SK-N-SH (cell line): ENCODE results near the gene ACSL6. TPM values are rescaled to one million over a fixed set of nuclear protein-coding genes. Genes with fewer than 3 reads are reported as not detected.

ENCODE experiments used
- CTCF ChIA-PET: fragments of 300-600, 350-600 bp; formaldehyde crosslinking; extraction: SDS; loops from one replicate; lab custom pipeline; 2021; lab: Yijun Ruan, JAX
- POLR2A ChIA-PET: fragments of 350-600 bp; sonication (Branson Sonifier 250); formaldehyde crosslinking; extraction: SDS; loops from one replicate; lab custom pipeline; 2020; ENCODE audit warnings: antibody characterized with exemption, inconsistent platforms; lab: Yijun Ruan, JAX
- DNase-seq: peaks from one replicate; pipeline ENCODE4 v3.0.0; 2012
- H2AFZ ChIP-seq: fragments of 200-600 bp; sonication (generic); 2 replicates; pipeline ENCODE4 v1.8.1; 2016; ENCODE audit warnings: antibody characterized with exemption, mild to moderate bottlenecking, low read depth
- H3F3A ChIP-seq: fragments of 200-600 bp; sonication (generic); replicated peaks from 2 replicates; pipeline ENCODE3; 2016; ENCODE audit warnings: antibody characterized with exemption, mild to moderate bottlenecking; ENCODE audit not compliant: insufficient read depth
- H3K27ac ChIP-seq, 2 experiments: fragments of 200-500 bp in 1 of 2; fragments of 200-600 bp in 1 of 2; sonication (Bioruptor generic) in 1 of 2; sonication (generic), shearing (Covaris generic) in 1 of 2; 2 replicates each; pipeline versions ENCODE4 v1.5.1 to v1.6.1; 2014 to 2016; ENCODE audit warnings: low read depth in 2 of 2, inconsistent platforms in 1 of 2, low read length in 1 of 2, mild to moderate bottlenecking in 1 of 2, mixed read lengths in 1 of 2
- H3K27me3 ChIP-seq: fragments of 200-600 bp; sonication (generic), shearing (Covaris generic); 2 replicates; pipeline ENCODE4 v1.6.1; 2016; ENCODE audit warnings: mixed run types; ENCODE audit not compliant: insufficient read depth
- H3K36me3 ChIP-seq, 2 experiments: fragments of 200-500 bp in 1 of 2; fragments of 200-600 bp in 1 of 2; sonication (Bioruptor generic) in 1 of 2; sonication (generic) in 1 of 2; replicated peaks in 1 of 2; 2 replicates each; pipeline versions ENCODE3 to v1.5.1; 2014 to 2016; ENCODE audit warnings: low read length in 1 of 2, mild to moderate bottlenecking in 1 of 2; ENCODE audit not compliant: insufficient read depth in 2 of 2, control insufficient read depth in 1 of 2
- H3K4me1 ChIP-seq, 2 experiments: fragments of 200-500 bp in 1 of 2; fragments of 200-600 bp in 1 of 2; sonication (Bioruptor generic) in 1 of 2; sonication (generic), shearing (Covaris generic) in 1 of 2; 2 replicates each; pipeline versions ENCODE4 v1.5.1 to v1.6.1; 2014 to 2016; ENCODE audit warnings: low read depth in 1 of 2, low read length in 1 of 2, mixed run types in 1 of 2; ENCODE audit not compliant: insufficient read depth in 2 of 2, control insufficient read depth in 1 of 2
- H3K4me2 ChIP-seq: fragments of 200-600 bp; sonication (generic), shearing (Covaris generic); 2 replicates; pipeline ENCODE4 v1.6.1; 2017; ENCODE audit warnings: mixed run types
- H3K4me3 ChIP-seq, 2 experiments: fragments of 200-500 bp in 1 of 2; fragments of 200-600 bp in 1 of 2; sonication (Bioruptor generic) in 1 of 2; sonication (generic), shearing (Covaris generic) in 1 of 2; 2 replicates each; pipeline versions ENCODE4 v1.5.1 to v1.8.1; 2014 to 2016; ENCODE audit warnings: low read depth in 2 of 2, inconsistent platforms in 1 of 2, low read length in 1 of 2, mild to moderate bottlenecking in 1 of 2, mixed read lengths in 1 of 2, moderate library complexity in 1 of 2
- H3K79me2 ChIP-seq: fragments of 200-600 bp; sonication (generic); 2 replicates; pipeline ENCODE4 v1.8.1; 2017; ENCODE audit warnings: mild to moderate bottlenecking; ENCODE audit not compliant: insufficient read depth
- H3K9ac ChIP-seq: fragments of 200-600 bp; sonication (generic); 2 replicates; pipeline ENCODE4 v1.6.1; 2017; ENCODE audit warnings: mixed run types
- H3K9me2 ChIP-seq: fragments of 200-600 bp; sonication (generic); 2 replicates; pipeline ENCODE4 v1.6.1; 2017; ENCODE audit warnings: mixed run types
- H3K9me3 ChIP-seq: fragments of 200-600 bp; sonication (generic); 2 replicates; pipeline ENCODE4 v1.6.1; 2017; ENCODE audit warnings: mixed run types, mild to moderate bottlenecking, moderate library complexity
- H4K20me1 ChIP-seq: fragments of 200-600 bp; sonication (generic); 2 replicates; pipeline ENCODE4 v1.6.1; 2017; ENCODE audit warnings: mild to moderate bottlenecking, mixed run types; ENCODE audit not compliant: insufficient read depth
- CTCF ChIP-seq: fragments of 200-600 bp; sonication (generic); IDR thresholded peaks from 2 replicates; pipeline ENCODE4 v1.6.1; 2017; ENCODE audit warnings: antibody characterized with exemption, mild to moderate bottlenecking, moderate library complexity
- EP300 ChIP-seq, 2 experiments: IDR thresholded peaks; 2 replicates each; pipeline versions ENCODE4 v1.4.0 to v1.6.1; 2012; ENCODE audit warnings: borderline replicate concordance in 1 of 2, low read depth in 1 of 2, low read length in 1 of 2
- FOXJ3 ChIP-seq: sonication (generic); formaldehyde crosslinking; IDR thresholded peaks from 2 replicates; pipeline ENCODE4 v1.5.1; 2020; ENCODE audit warnings: mild to moderate bottlenecking, missing genetic modification reagents
- GABPA ChIP-seq: IDR thresholded peaks from 2 replicates; pipeline ENCODE4 v1.4.0; 2012; ENCODE audit warnings: low read depth, mild to moderate bottlenecking
- MEF2A ChIP-seq: IDR thresholded peaks from 2 replicates; pipeline ENCODE4 v1.4.0; 2012; ENCODE audit warnings: low read depth, borderline replicate concordance
- NRF1 ChIP-seq: IDR thresholded peaks from 2 replicates; pipeline ENCODE4 v1.6.1; 2012; ENCODE audit warnings: low read depth, mild to moderate bottlenecking, low read length
- REST ChIP-seq: IDR thresholded peaks from 2 replicates; pipeline ENCODE4 v1.6.1; 2012; ENCODE audit warnings: mild to moderate bottlenecking, low read depth, low read length, moderate library complexity
- RFX5 ChIP-seq: IDR thresholded peaks from 2 replicates; pipeline ENCODE4 v1.6.1; 2012; ENCODE audit warnings: mild to moderate bottlenecking, improper control_type of control experiment, low read length
- SMC3 ChIP-seq: IDR thresholded peaks from 2 replicates; pipeline ENCODE4 v1.6.1; 2012; ENCODE audit warnings: low read depth, low read length, improper control_type of control experiment
- USF1 ChIP-seq: IDR thresholded peaks from 2 replicates; pipeline ENCODE4 v1.4.0; 2012; ENCODE audit warnings: low read depth, borderline replicate concordance
- WGBS: methylation state at CpG from one replicate; pipeline ENCODE4 v1.1.6; 2017; ENCODE audit warnings: low lambda C conversion rate; 5-methylcytosine and 5-hydroxymethylcytosine counted together
- polyA plus RNA-seq, 3 experiments: library from polyadenylated mRNA; depleted of rRNA; stranded (reverse); fragments of >200 nt; gene quantifications; 2 replicates each; pipeline ENCODE4 v1.2.3, GENCODE V29; 2012

The ACSL6 gene
- polyA plus RNA-seq, 1 of the 3 experiments (the other 2 are of a cell fraction), result 0.46 TPM

GRCh38 chr5:132050136-132050535, 38.7 kb upstream of the ACSL6 start:
- no peaks in the 10 kb centered on the region for H3K9me3 ChIP-seq
- DNase-seq, result no peak
- no peaks in the 10 kb centered on the region for H3K79me2 ChIP-seq
- no peaks in the 10 kb centered on the region for H4K20me1 ChIP-seq
- H3K4me2 ChIP-seq, result no peak overlapping the region
- H3K4me1 ChIP-seq, result no peaks in the 10 kb centered on the region
- TF ChIP-seq REST (no peak), SMC3 (no peak), FOXJ3 (CRISPR knock-in tag) (no peak), NRF1 (no peak), GABPA (no peak), CTCF (no peak), USF1 (no peak), MEF2A (no peak)
- TF ChIP-seq, all 33 proteins: peak for 0
- Histone ChIP-seq H3K36me3 (no peaks in the 10 kb centered on the region), H3F3A (no peaks in the 10 kb centered on the region), H3K9me2 (no peaks in the 10 kb centered on the region), H3K4me3 (no peak overlapping the region), H2AFZ (no peak overlapping the region), H3K27me3 (no peaks in the 10 kb centered on the region; the same call in 1 of the 2 replicates), H3K27ac (no peak overlapping the region), H3K9ac (no peak overlapping the region)
- ChIA-PET POLR2A (no interaction called here), CTCF (interaction anchor here (1.9 kb wide), 1 partner anchor 13 kb away, joined by 7 read pairs; no protein-coding TSS in a partner anchor)
- WGBS, result 37% methylated on average over 4 of the region's 5 CpGs

- no peak overlapping the region for H2AFZ ChIP-seq
- no peaks in the 10 kb centered on the region for H3K9me2 ChIP-seq
- 78% methylated on average over 12 of the region's 12 CpGs for WGBS
- H3K4me2 ChIP-seq, result no peak overlapping the region
- H3K79me2 ChIP-seq, result no peaks in the 10 kb centered on the region
- no peak overlapping the region for H3K9ac ChIP-seq
- H3K4me1 ChIP-seq, result no peaks in the 10 kb centered on the region
- ChIA-PET CTCF (interaction anchor here (1.9 kb wide), 1 partner anchor 14 kb away, joined by 7 read pairs; no protein-coding TSS in a partner anchor), POLR2A (no interaction called here)
- no peak overlapping the region for H3K4me3 ChIP-seq
- no peaks in the 10 kb centered on the region; the same call in 1 of the 2 replicates for H3K27me3 ChIP-seq
- TF ChIP-seq RFX5 (no peak), EP300 (IDR thresholded peaks at IDR 0.05; ENCODE audit: borderline replicate concordance in 1 of 2, low read depth in 1 of 2, low read length in 1 of 2) (no peak)
- H3K9me3 ChIP-seq, result no peaks in the 10 kb centered on the region
- H4K20me1 ChIP-seq, result no peaks in the 10 kb centered on the region
- DNase-seq, result no peak
- no peaks in the 10 kb centered on the region for H3K36me3 ChIP-seq
- H3K27ac ChIP-seq, result no peak overlapping the region
- no peaks in the 10 kb centered on the region for H3F3A ChIP-seq
Measured at GRCh38 chr5:132049559-132049958, 38.1 kb upstream of the ACSL6 start.
